Measurements from ENCODE around the gene NFX1. TPM values are rescaled to one million over a fixed set of nuclear protein-coding genes. Genes with fewer than 3 reads are reported as not detected.
A peak's percentile ranks its signal among the peaks of the same experiment; 100 is the strongest.

NFX1 gene
- polyA plus RNA-seq, 1 experiment, result 32.2 TPM

DNA sequence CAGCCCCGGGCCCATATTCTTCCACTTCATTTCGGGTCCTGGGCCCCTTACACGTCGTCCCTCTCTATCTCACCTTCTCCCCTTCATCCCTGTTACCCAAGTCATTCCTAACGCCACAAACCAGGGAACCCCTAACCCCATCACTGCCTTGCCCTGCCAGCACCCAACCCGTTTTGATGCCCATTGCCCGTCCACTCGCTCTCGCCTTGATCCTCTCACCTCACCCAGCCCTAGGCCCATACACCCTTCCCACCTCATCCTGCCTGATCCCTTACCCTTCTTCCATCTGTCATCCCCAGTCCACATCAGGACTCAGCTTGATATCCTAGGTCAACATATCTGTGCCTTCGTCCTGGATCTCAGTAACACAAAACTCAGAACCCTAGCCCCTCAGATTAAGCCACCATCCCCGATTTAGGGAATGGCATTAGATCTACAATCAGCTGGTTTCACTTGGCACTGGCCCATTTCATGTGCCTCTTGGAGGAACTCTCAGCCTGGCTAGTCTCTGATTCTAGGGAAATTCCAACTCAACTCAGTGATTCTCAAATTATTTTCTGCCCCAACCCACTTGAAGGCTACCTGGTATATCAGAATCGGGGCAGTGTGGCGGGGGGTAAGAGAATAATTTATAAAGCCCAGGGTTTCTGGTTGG is 25.0 kb upstream of the NFX1 start:
- no peaks in the 10 kb centered on the region for H3K27me3 ChIP-seq (ENCODE audit: control insufficient read depth, insufficient read depth, low read length)
- ChIA-PET CTCF (interaction anchor here (1.0 kb wide), 1 partner anchor 13 kb away, joined by 3 read pairs; no protein-coding TSS in a partner anchor), POLR2A (no interaction called here)
- DNase-seq (ENCODE audit: low read depth), result no peak
- no peak for TF ChIP-seq CTCF (IDR thresholded peaks at IDR 0.05; ENCODE audit: insufficient read depth, low read depth, low read length)
- peak overlapping the region; percentile 74 for H3K4me3 ChIP-seq (ENCODE audit: low read depth, low read length)
- peaks cover 4% of the 10 kb centered on the region for H3K36me3 ChIP-seq (ENCODE audit: control insufficient read depth, insufficient read depth, low read length)

- Histone ChIP-seq H3K36me3 (ENCODE audit: control insufficient read depth, insufficient read depth, low read length) (peaks cover 6% of the 10 kb centered on the region), H3K27me3 (ENCODE audit: control insufficient read depth, insufficient read depth, low read length) (no peaks in the 10 kb centered on the region), H3K4me3 (ENCODE audit: low read depth, low read length) (no peak overlapping the region)
- no peak for DNase-seq (ENCODE audit: low read depth)
- TF ChIP-seq CTCF (IDR thresholded peaks at IDR 0.05; ENCODE audit: insufficient read depth, low read depth, low read length), result no peak
- ChIA-PET CTCF (interaction anchor here (1.5 kb wide), 1 partner anchor 16 kb away, joined by 3 read pairs; no protein-coding TSS in a partner anchor), POLR2A (no interaction called here)
Observed at GRCh38 chr9:33267151-33267767, 23.1 kb upstream of the NFX1 start.

DNA sequence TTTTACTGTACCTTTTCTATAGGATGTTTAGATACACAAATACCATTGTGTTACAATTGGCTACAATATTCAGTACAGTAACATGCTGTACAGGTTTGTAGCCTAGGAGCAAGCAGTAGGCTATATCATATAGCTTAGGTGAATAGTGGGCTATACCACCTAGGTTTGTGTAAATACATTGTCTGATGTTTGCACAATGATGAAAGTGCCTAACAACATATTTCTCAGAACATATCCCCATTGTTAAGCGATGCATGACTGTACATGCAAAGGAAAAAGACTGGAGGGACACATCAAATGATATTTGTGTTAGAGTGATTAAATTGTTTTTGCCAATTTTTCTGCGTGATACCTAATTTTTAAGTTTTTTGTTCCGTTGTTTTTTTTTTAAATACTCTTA is 20.2 kb upstream of the NFX1 start:
- no peak overlapping the region for H3K4me3 ChIP-seq (ENCODE audit: low read depth, low read length)
- ChIA-PET CTCF (no interaction called here), POLR2A (no interaction called here)
- no peaks in the 10 kb centered on the region for H3K27me3 ChIP-seq (ENCODE audit: control insufficient read depth, insufficient read depth, low read length)
- no peak for TF ChIP-seq CTCF (IDR thresholded peaks at IDR 0.05; ENCODE audit: insufficient read depth, low read depth, low read length)
- peaks cover 9% of the 10 kb centered on the region for H3K36me3 ChIP-seq (ENCODE audit: control insufficient read depth, insufficient read depth, low read length)
- DNase-seq (ENCODE audit: low read depth), result no peak

- Histone ChIP-seq H3K4me3 (ENCODE audit: low read depth, low read length) (no peak overlapping the region), H3K36me3 (ENCODE audit: control insufficient read depth, insufficient read depth, low read length) (peaks cover 12% of the 10 kb centered on the region), H3K27me3 (ENCODE audit: control insufficient read depth, insufficient read depth, low read length) (no peaks in the 10 kb centered on the region)
- ChIA-PET CTCF (interaction anchor here (0.5 to 3.3 kb wide), 2 partner anchors 11 to 60 kb away, joined by 3 to 10 read pairs; no protein-coding TSS in a partner anchor), POLR2A (no interaction called here)
- no peak for TF ChIP-seq CTCF (IDR thresholded peaks at IDR 0.05; ENCODE audit: insufficient read depth, low read depth, low read length)
- no peak for DNase-seq (ENCODE audit: low read depth)
Observed at GRCh38 chr9:33272061-33272460, 18.3 kb upstream of the NFX1 start.

DNA sequence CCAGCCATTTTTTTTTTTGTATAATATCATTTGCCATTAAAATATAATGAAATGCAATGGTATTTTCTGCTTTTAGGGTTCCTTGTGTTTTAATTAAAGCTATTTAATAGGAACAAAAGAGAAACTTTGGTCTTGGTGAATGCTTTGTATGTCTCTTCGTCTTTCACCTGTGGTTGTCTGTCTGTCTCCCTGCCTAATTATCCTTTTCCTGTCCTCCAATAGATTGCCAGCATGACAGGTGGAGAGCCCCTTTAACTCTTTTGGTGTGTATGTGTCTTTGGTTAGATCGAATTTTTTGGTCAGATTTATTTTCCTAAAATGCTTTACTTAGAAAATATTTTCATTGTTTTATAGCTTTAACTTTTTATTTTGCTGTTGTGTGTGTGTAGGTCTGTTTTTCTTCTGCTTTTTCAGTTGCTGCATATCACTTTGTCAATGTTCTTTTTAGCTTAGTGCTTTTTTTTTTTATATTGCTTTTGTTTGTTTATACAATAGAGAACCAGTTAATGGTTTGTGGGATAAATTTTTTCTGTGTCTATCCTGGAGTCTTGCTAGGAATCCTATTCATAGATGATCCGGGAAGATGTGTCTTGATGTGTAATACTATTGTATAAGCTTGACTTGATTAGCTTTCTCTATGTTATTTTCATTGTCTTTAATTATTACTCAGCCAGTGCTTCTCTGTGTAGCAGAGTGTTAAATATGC is 16.9 kb upstream of the NFX1 start:
- CTCF ChIA-PET, result interaction anchor here (0.5 to 3.3 kb wide), 6 partner anchors 9 to 179 kb away, joined by 3 to 10 read pairs (median 4); partner anchors contain the start of genes BAG1 and CHMP5

More for the DNA sequence above, 16.9 kb upstream of the NFX1 start:
- TF ChIP-seq CTCF (IDR thresholded peaks at IDR 0.05; ENCODE audit: insufficient read depth, low read depth, low read length), result no peak
- DNase-seq (ENCODE audit: low read depth), result no peak
- Histone ChIP-seq H3K36me3 (ENCODE audit: control insufficient read depth, insufficient read depth, low read length) (peaks cover 15% of the 10 kb centered on the region), H3K27me3 (ENCODE audit: control insufficient read depth, insufficient read depth, low read length) (no peaks in the 10 kb centered on the region), H3K4me3 (ENCODE audit: low read depth, low read length) (no peak overlapping the region)
- POLR2A ChIA-PET, result no interaction called here
